HL-60 (cell line): ENCODE data around the gene FAM204A.

Source experiments
- DNase-seq, 2 experiments: peaks; one replicate each; pipeline ENCODE4 v3.0.0-alpha.2; 2010 to 2020; ENCODE audit warnings: low read depth in 1 of 2, low spot score in 1 of 2
- H3K27ac ChIP-seq: fragments of 250-450 bp; sonication (Bioruptor Pico); replicated peaks from 2 replicates; pipeline ENCODE4 v1.5.1; 2020; ENCODE audit warnings: mild to moderate bottlenecking, moderate library complexity
- H3K27me3 ChIP-seq: fragments of 250-450 bp; sonication (Bioruptor Pico); 2 replicates; pipeline ENCODE4 v1.5.1; 2021; ENCODE audit warnings: mild to moderate bottlenecking, moderate library complexity; ENCODE audit not compliant: insufficient read depth, poor library complexity, severe bottlenecking
- H3K4me3 ChIP-seq: replicated peaks from 2 replicates; pipeline ENCODE4 v1.5.1; 2011; ENCODE audit warnings: mild to moderate bottlenecking, control low read depth, low read length; ENCODE audit not compliant: insufficient read depth
- GABPA ChIP-seq: IDR thresholded peaks from 2 replicates; pipeline ENCODE4 v1.6.1; 2012; ENCODE audit warnings: low read depth
- POLR2AphosphoS5 ChIP-seq: IDR thresholded peaks from 2 replicates; pipeline ENCODE4 v1.6.1; 2012; ENCODE audit warnings: low read depth
- SPI1 ChIP-seq: IDR thresholded peaks from 2 replicates; pipeline ENCODE4 v1.6.1; 2012; ENCODE audit warnings: low read depth, mild to moderate bottlenecking, borderline replicate concordance
- TF ChIP-seq, protein P1 (sequence below): IDR thresholded peaks from one replicate; pipeline ENCODE4 v1.5.1; 2011; ENCODE audit warnings: low read length, control low read depth, inconsistent platforms; ENCODE audit not compliant: insufficient read depth
- TF ChIP-seq, protein P2 (sequence below): IDR thresholded peaks from 2 replicates; pipeline ENCODE4 v1.6.1; 2012; ENCODE audit warnings: low read depth; ENCODE audit not compliant: insufficient replicate concordance

FAM204A gene

DNA sequence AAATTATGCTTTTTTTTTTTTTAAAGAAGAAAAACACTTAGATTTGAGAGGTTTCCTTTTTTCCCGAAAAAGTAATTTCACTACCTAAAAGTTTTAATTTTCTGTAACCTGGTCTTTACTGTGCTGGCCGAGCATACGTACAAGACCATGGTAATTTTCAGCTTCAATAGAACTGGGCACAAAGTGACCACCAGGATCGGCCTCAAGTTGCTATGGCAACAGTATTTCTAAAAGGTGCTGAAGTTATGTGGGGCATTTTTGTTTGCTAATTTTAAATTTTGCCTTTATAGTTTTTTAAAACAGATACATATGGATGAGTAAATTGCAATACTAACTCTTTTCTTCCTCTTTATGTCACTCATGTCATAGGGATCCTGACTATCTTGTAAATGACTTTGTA, 69.4 kb downstream of the FAM204A start:
- TF ChIP-seq SPI1 = no peak
- no peak for TF ChIP-seq GABPA
- TF ChIP-seq POLR2AphosphoS5 = no peak
- TF ChIP-seq, protein P1, sequence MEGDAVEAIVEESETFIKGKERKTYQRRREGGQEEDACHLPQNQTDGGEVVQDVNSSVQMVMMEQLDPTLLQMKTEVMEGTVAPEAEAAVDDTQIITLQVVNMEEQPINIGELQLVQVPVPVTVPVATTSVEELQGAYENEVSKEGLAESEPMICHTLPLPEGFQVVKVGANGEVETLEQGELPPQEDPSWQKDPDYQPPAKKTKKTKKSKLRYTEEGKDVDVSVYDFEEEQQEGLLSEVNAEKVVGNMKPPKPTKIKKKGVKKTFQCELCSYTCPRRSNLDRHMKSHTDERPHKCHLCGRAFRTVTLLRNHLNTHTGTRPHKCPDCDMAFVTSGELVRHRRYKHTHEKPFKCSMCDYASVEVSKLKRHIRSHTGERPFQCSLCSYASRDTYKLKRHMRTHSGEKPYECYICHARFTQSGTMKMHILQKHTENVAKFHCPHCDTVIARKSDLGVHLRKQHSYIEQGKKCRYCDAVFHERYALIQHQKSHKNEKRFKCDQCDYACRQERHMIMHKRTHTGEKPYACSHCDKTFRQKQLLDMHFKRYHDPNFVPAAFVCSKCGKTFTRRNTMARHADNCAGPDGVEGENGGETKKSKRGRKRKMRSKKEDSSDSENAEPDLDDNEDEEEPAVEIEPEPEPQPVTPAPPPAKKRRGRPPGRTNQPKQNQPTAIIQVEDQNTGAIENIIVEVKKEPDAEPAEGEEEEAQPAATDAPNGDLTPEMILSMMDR = no peak
- TF ChIP-seq, protein P2, sequence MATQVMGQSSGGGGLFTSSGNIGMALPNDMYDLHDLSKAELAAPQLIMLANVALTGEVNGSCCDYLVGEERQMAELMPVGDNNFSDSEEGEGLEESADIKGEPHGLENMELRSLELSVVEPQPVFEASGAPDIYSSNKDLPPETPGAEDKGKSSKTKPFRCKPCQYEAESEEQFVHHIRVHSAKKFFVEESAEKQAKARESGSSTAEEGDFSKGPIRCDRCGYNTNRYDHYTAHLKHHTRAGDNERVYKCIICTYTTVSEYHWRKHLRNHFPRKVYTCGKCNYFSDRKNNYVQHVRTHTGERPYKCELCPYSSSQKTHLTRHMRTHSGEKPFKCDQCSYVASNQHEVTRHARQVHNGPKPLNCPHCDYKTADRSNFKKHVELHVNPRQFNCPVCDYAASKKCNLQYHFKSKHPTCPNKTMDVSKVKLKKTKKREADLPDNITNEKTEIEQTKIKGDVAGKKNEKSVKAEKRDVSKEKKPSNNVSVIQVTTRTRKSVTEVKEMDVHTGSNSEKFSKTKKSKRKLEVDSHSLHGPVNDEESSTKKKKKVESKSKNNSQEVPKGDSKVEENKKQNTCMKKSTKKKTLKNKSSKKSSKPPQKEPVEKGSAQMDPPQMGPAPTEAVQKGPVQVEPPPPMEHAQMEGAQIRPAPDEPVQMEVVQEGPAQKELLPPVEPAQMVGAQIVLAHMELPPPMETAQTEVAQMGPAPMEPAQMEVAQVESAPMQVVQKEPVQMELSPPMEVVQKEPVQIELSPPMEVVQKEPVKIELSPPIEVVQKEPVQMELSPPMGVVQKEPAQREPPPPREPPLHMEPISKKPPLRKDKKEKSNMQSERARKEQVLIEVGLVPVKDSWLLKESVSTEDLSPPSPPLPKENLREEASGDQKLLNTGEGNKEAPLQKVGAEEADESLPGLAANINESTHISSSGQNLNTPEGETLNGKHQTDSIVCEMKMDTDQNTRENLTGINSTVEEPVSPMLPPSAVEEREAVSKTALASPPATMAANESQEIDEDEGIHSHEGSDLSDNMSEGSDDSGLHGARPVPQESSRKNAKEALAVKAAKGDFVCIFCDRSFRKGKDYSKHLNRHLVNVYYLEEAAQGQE = no peak

DNA sequence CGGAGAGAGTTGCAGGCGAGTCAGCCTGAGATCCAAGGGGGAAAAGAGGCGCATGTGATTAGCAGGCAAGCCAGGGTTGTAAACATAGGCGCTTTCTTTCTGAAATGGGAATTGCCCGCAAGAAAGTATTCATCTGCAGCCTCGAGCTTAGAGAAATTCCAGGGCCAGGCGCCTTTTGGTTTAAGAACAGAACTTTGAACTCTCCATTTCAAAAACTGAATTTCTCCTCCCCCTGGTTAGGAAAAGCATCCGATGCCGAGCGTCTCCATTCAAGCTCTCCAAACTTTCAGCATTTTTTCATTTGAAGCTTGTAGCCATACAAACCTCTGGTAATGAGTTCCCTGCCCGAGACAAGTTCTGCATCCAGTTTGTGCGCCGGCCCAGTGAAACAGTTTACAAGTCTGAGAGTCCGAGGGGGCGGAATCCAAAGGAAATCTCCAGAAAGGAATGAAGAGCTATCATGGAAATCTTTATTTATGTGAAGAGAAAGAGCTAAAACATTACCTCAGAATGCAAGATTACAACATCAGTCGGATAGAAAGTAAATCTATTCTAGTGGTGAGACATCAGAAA, 69.9 kb downstream of the FAM204A start:
- TF ChIP-seq, protein P1 = no peak
- TF ChIP-seq GABPA (no peak), SPI1 (no peak), POLR2AphosphoS5 (no peak)
- TF ChIP-seq, protein P2 = no peak
- peaks cover 8% of the 10 kb centered on the region for H3K27me3 ChIP-seq
- no peak overlapping the region for H3K27ac ChIP-seq
- DNase-seq = no peak
- no peak overlapping the region for H3K4me3 ChIP-seq

More for the DNA sequence above, 69.4 kb downstream of the FAM204A start:
- H3K27ac ChIP-seq = no peak overlapping the region
- H3K4me3 ChIP-seq = no peak overlapping the region
- peaks cover 3% of the 10 kb centered on the region for H3K27me3 ChIP-seq
- no peak for DNase-seq

GRCh38 chr10:118271671-118272070, 70.5 kb downstream of the FAM204A start:
- TF ChIP-seq SPI1 = peak; percentile 55; the same call in 1 of the 2 replicates
- no peak for TF ChIP-seq POLR2AphosphoS5
- TF ChIP-seq, protein P1 = no peak
- TF ChIP-seq, protein P2 = no peak
- Histone ChIP-seq H3K27me3 (peaks cover 11% of the 10 kb centered on the region), H3K4me3 (no peak overlapping the region), H3K27ac (no peak overlapping the region)
- no peak for DNase-seq
